ENCODE measurements around the gene IMPDH1.

Gene IMPDH1

DNA sequence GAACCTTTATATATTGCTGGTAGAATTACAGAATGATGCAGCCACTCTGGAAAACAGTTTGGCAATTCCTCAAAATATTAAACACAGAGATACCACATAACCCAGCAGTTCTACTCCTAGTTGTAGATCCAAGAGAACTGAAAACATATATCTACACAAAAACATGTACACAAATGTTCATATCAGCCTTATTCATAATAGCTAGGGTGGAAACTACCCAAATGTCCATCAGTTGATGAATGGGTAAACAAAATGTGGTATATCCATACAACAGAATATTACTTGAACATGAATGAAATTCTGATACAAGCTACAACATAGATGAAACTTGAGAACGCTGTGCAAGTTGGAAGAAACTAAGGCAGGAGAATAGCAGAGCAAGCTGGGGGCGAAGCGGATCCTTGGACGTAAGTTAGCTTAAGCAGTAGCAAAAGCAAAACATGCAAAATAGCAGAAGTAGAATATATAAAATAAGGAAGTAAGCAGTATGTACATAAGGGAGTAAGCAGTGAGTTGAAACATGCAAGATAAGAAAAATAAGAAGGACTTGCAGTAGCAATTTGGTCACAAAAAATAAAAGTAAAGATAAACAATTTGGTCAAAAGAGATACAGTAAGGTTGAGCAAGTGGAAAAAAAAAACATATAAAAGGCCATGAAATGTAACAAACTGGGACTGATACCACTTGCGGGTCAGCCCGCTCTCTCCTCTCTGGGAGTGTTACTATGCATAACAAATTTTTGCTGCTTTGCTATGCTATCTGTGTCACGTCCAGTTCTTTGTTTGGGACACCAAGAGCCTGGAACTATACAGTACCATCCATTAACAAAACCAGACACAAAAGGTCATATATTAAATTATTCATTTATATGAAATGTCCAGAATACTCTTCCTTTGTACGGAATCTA, 27.9 kb upstream of the IMPDH1 start:
- no peak for DNase-seq (ENCODE audit: low read depth)
- no peak overlapping the region for H3K4me3 ChIP-seq (ENCODE audit: low read depth, low read length)

DNA sequence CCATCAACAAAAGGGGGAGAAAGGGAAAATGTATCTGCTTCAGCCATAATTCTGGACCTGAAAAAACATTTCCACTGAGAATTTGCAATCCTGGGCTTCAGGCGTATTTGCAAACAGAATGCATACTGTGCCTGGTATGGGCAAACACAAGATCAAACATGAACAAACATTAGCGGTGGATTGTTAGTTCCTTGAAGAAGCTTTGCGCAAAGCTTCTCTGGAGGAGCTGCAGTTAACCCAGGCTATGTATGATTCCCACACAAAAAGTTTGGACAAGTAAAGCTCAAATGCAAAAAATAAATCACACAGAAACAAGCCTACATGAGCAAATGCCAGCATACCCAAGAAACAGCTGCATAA, 25.5 kb upstream of the IMPDH1 start:
- no peak for DNase-seq (ENCODE audit: low read depth)
- H3K4me3 ChIP-seq (ENCODE audit: low read depth, low read length) = no peak overlapping the region

- DNase-seq (ENCODE audit: low read depth) = no peak
- no peak overlapping the region for H3K4me3 ChIP-seq (ENCODE audit: low read depth, low read length)
Observed at GRCh38 chr7:128434413-128435326, 24.9 kb upstream of the IMPDH1 start.

- no peak overlapping the region for H3K4me3 ChIP-seq (ENCODE audit: low read depth, low read length)
- no peak for DNase-seq (ENCODE audit: low read depth)
Observed at GRCh38 chr7:128431754-128432153, 22.0 kb upstream of the IMPDH1 start.

- H3K4me3 ChIP-seq (ENCODE audit: low read depth, low read length) = no peak overlapping the region
- DNase-seq (ENCODE audit: low read depth) = no peak
Observed at GRCh38 chr7:128431221-128431620, 21.4 kb upstream of the IMPDH1 start.

DNA sequence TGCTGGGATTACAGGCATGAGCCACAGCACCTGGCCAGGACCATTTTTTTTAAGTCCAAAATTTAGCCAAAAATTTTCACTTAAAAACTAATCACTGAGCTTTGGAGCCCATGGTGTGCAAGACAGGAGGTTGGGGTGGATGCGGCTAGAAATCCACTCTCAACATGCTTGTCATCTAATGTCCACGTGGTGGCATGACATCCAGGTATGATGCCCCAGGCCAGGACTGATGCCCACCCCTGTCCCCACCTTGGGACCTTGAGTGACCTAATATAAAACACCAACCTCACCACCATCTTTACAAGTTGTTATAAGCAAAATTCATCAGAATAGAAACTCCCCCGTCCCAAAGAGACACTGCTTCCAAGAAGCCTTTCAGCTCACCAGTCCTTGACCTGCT, 20.4 kb upstream of the IMPDH1 start:
- DNase-seq (ENCODE audit: low read depth) = no peak
- H3K4me3 ChIP-seq (ENCODE audit: low read depth, low read length) = no peak overlapping the region

- no peak for DNase-seq (ENCODE audit: low read depth)
Observed at GRCh38 chr7:128427289-128427891, 17.6 kb upstream of the IMPDH1 start.

GRCh38 chr7:128425850-128426249, 16.1 kb upstream of the IMPDH1 start:
- DNase-seq (ENCODE audit: low read depth) = no peak
- no peak overlapping the region for H3K4me3 ChIP-seq (ENCODE audit: low read depth, low read length)

More at GRCh38 chr7:128427289-128427891, 17.6 kb upstream of the IMPDH1 start:
- no peak overlapping the region for H3K4me3 ChIP-seq (ENCODE audit: low read depth, low read length)

DNA sequence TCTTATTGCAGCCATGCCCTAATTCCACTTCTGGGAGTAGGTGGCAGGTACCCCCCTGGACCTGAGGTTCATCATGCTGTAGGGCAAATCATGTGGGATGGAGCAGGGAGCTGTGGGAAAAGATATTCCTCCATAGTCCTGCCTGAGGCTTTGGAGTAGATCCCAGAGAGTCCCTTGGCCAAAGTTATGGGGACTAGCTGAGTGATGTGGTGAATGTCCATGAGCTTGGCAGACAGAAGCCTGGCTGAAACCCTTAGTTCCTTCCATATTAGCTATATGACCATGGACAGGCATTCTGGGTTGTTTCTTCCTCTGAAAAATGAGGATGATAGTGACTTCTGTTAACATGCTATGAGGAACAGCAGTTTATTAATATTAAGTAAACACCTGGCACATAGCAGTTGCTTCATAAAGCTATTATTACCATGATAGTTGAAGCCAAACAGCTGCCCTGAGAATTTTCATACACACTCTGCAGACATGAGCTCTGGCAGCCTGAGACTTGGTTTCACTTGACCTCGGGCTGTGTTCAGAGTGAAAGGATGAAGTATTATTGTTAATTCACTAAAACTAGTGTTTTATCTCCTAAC, 15.0 kb upstream of the IMPDH1 start:
- no peak overlapping the region for H3K4me3 ChIP-seq (ENCODE audit: low read depth, low read length)

GRCh38 chr7:128422842-128423241, 13.1 kb upstream of the IMPDH1 start:
- no peak for DNase-seq (ENCODE audit: low read depth)

More for the DNA sequence above, 15.0 kb upstream of the IMPDH1 start:
- DNase-seq (ENCODE audit: low read depth) = no peak

DNA sequence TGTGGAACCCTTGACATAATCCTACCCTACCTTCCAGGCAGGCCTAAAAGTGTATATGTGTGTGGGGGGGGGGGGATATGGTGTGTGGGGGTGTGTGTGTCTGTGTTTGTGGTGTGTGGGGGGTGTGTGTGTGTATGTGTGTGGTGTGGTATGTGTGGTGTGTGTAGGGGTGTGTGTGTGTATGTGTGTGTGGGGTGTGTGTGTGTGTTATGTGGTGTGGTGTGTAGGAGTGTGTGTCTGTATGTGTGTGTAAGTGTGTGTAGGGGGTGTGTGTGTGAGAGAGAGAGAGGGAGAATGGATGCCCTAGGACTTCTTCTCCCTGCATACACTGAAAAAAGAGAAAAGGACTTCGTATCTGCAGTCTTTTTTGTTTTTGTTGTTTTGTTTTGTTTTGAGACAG, 12.3 kb upstream of the IMPDH1 start:
- H3K4me3 ChIP-seq (ENCODE audit: low read depth, low read length) = no peak overlapping the region
- no peak for DNase-seq (ENCODE audit: low read depth)

More at GRCh38 chr7:128422842-128423241, 13.1 kb upstream of the IMPDH1 start:
- no peak overlapping the region for H3K4me3 ChIP-seq (ENCODE audit: low read depth, low read length)

DNA sequence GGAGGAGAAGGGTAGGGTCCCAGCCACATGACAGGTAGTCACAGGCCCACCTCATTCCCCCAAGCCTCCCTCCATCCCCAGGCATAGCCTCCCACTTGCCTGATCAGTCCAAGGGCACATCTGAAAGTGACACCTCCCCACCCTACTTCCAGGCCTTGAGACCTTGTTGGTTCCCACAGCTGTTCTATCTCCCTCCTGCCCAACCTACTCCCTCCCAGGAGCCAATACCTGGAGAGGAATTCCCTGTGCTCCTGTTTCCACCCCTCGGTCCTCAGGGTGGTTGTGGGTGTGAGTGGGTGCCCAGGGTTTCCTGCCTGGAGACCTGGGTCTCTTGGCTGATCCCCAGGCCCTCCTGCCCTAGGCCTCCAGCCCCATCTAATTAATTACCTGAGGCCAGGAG, 11.6 kb upstream of the IMPDH1 start:
- no peak for DNase-seq (ENCODE audit: low read depth)
- no peak overlapping the region for H3K4me3 ChIP-seq (ENCODE audit: low read depth, low read length)

DNA sequence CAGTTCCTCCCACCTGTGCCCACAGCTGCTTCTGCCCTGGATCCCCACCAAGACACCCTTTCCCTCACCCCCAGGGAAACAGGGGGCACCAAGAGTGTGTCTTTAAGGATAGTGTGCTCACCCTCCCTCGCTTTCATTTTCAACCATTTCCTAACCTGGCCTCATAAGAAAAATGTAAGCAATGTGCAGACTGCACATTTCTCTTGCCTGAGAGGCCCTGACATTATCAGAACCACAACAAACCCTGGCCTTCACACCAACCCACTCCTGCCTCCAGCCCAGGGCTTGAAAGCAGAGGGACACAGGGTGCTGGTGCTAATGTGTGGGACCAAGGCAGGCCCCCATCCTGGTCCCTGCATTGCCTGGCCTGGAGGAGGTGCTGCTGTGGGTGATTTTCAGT, 11.0 kb upstream of the IMPDH1 start:
- no peak for DNase-seq (ENCODE audit: low read depth)
- H3K4me3 ChIP-seq (ENCODE audit: low read depth, low read length) = no peak overlapping the region

DNA sequence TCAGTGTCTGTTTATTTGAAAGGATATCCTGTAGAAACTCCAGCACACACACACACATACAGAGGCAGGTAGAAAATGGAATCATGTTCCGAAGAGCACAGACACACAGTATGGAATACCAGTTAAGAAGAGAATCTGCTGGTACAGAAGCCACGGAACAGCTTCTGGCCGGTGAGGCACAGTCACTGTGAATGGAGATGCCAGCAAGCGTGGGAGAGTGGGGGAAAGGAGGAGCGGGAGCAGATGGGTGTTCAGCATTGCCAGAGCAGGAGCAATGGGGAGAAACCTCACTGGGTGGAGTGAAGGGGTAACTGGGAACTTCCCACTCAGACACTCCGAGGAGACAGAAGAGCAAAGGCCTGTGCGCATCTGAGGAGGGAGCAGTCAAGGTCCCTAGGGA, 9.5 kb upstream of the IMPDH1 start:
- no peak overlapping the region for H3K4me3 ChIP-seq (ENCODE audit: low read depth, low read length)
- no peak for DNase-seq (ENCODE audit: low read depth)

DNA sequence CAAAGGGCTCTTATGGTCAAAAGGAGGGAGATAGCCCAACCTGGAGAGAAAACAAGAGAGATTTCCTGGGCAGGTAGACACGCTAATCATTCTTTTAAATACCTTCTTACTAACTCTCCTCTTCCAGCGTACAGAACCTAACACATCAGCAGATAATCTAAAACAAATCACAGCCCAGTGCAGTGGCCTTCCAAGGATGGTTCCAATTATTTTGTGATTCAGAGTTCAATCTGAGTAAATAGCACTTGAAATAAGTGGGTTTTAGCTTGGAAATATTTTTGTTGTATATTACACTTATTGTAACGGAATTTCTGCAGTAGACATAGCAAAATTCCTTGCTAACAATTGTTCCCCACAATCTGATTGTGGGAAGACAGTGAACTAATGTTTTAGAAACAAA, 7.3 kb upstream of the IMPDH1 start:
- no peak overlapping the region for H3K4me3 ChIP-seq (ENCODE audit: low read depth, low read length)
- no peak for DNase-seq (ENCODE audit: low read depth)

GRCh38 chr7:128415217-128415785, 5.5 kb upstream of the IMPDH1 start:
- DNase-seq (ENCODE audit: low read depth) = no peak
- H3K4me3 ChIP-seq (ENCODE audit: low read depth, low read length) = no peak overlapping the region

GRCh38 chr7:128410451-128410753, 620 bp upstream of the IMPDH1 start:
- H3K4me3 ChIP-seq (ENCODE audit: low read depth, low read length) = peak overlapping the region; percentile 61
- DNase-seq (ENCODE audit: low read depth) = no peak

DNA sequence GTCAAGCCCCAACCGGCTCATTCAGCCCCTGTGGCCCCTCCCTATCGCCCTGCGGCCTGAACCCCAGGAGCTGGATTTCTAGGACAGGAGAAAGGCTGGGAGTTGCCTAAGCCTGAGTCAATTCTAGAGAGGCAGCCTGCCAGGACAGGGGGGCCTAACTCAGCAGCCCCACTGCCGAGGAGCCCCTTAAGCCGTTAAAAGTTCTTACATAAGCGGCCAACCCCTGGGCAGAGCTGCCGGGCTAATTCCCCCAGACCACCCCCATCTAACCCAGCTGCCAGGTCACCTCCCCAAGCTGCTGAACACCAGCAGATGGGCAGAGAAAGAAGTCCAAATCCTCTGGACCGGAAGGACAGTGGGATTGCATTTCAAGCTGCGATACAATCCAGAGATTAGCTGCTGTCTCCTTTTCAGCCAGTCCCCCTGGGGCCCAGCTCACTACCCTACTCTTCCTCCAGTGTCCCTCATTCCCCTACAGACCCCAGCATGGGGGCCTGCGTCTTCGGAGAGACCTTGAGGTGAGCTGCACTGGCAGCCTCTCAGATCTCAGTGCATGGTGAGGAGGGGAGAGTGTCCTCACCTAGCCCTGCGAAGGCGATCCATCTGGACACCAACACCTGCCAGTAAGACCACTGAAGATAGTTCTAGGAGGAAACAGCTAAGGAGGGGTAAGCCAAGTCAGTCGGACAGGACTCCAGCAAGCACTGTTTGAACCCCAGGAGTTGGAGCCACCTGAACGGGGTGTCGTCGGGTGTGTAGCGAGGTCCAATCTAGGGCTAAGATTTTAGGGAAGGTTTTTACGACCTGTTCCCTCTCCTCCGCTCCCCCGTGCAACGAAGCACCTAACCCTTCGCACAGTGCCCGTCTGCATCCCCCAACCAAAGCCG, 830 bp downstream of the IMPDH1 start:
- DNase-seq (ENCODE audit: low read depth) = no peak

More for the DNA sequence above, 830 bp downstream of the IMPDH1 start:
- peak overlapping the region; percentile 61 for H3K4me3 ChIP-seq (ENCODE audit: low read depth, low read length)
